K562 (cell line): ENCODE data around the gene WDR91. TPM values are rescaled to one million over a fixed set of nuclear protein-coding genes. Genes with fewer than 3 reads are reported as not detected.

ENCODE experiments used
- CREB1 ChIP-seq, 2 experiments: sonication (generic) in 1 of 2; formaldehyde crosslinking in 1 of 2; IDR thresholded peaks; 2 replicates each; pipeline versions ENCODE4 v1.6.1 to v1.8.0; 2012 to 2022; ENCODE audit warnings: inconsistent platforms in 1 of 2, mild to moderate bottlenecking in 1 of 2, missing genetic modification reagents in 1 of 2, moderate library complexity in 1 of 2
- ELF4 ChIP-seq: fragments of 450-650 bp; formaldehyde crosslinking; IDR thresholded peaks from 2 replicates; pipeline ENCODE4 v1.4.0; 2022; ENCODE audit warnings: missing genetic modification characterization
- ESRRB ChIP-seq: fragments of 250-450 bp; sonication (Bioruptor Pico); IDR thresholded peaks from 2 replicates; pipeline ENCODE4 v1.5.0; 2020; ENCODE audit warnings: mild to moderate bottlenecking, moderate library complexity, borderline replicate concordance
- FOXA3 ChIP-seq, 2 experiments: fragments of 450-650 bp in 1 of 2; sonication (generic) in 1 of 2; formaldehyde crosslinking; IDR thresholded peaks in 1 of 2; conservative IDR thresholded peaks in 1 of 2; 2 replicates each; pipeline versions ENCODE4 v1.4.0 to v1.8.0; 2020 to 2022; ENCODE audit warnings: mild to moderate bottlenecking in 2 of 2, missing genetic modification reagents in 1 of 2
- JUN ChIP-seq, 2 experiments: sonication (generic) in 1 of 2; formaldehyde crosslinking in 1 of 2; IDR thresholded peaks; 2 replicates each; pipeline versions ENCODE4 v1.6.1 to v1.8.0; 2012 to 2022; ENCODE audit warnings: borderline replicate concordance in 2 of 2, mild to moderate bottlenecking in 2 of 2, improper control_type of control experiment in 1 of 2, low read depth in 1 of 2, low read length in 1 of 2, missing genetic modification reagents in 1 of 2
- KLF13 ChIP-seq: fragments of 450-650 bp; IDR thresholded peaks from 2 replicates; pipeline ENCODE4 v1.6.1; 2016; ENCODE audit warnings: missing genetic modification characterization, low read depth, mild to moderate bottlenecking, missing compliant biosample characterization, moderate library complexity, borderline replicate concordance
- LCOR ChIP-seq: sonication (generic); formaldehyde crosslinking; IDR thresholded peaks from 2 replicates; pipeline ENCODE4 v1.8.0; 2022; ENCODE audit warnings: mild to moderate bottlenecking, missing genetic modification reagents
- NCOA4 ChIP-seq: fragments of 450-650 bp; IDR thresholded peaks from 2 replicates; pipeline ENCODE4 v1.6.1; 2018; ENCODE audit warnings: mild to moderate bottlenecking; ENCODE audit not compliant: partially characterized antibody
- OTX1 ChIP-seq: fragments of 450-650 bp; formaldehyde crosslinking; IDR thresholded peaks from 2 replicates; pipeline ENCODE4 v1.4.0; 2022; ENCODE audit warnings: mild to moderate bottlenecking
- PCBP1 ChIP-seq: fragments of 200-400 bp; formaldehyde crosslinking; IDR thresholded peaks from 2 replicates; pipeline ENCODE4 v1.6.1; 2018; ENCODE audit warnings: mild to moderate bottlenecking, low read depth, low read length; ENCODE audit not compliant: poor library complexity, severe bottlenecking
- PHB2 ChIP-seq: fragments of 450-650 bp; IDR thresholded peaks from 2 replicates; pipeline ENCODE4 v1.6.1; 2017; ENCODE audit warnings: low read depth
- PURB ChIP-seq: sonication (generic); formaldehyde crosslinking; IDR thresholded peaks from 2 replicates; pipeline ENCODE4 v1.9.0; 2021; ENCODE audit warnings: low read depth, mild to moderate bottlenecking, missing genetic modification reagents
- STAG1 ChIP-seq: sonication (generic); formaldehyde crosslinking; IDR thresholded peaks from 2 replicates; pipeline ENCODE4 v1.5.0; 2020; ENCODE audit warnings: missing genetic modification reagents, borderline replicate concordance
- TCF7L2 ChIP-seq: fragments of 150-350 bp; IDR thresholded peaks from 2 replicates; pipeline ENCODE4 v1.6.1; 2016; ENCODE audit warnings: low read depth, mild to moderate bottlenecking, low read length, moderate library complexity
- ZNF407 ChIP-seq: fragments of 450-650 bp; IDR thresholded peaks from 2 replicates; pipeline ENCODE4 v1.6.1; 2016; ENCODE audit warnings: low read depth
- polyA plus RNA-seq, 8 experiments: library from polyadenylated mRNA; depleted of rRNA in 4 of 8; stranded (reverse) in 5 of 8; unstranded in 3 of 8; fragments of >200 nt; fragmentation: Nextera tagmentation in 2 of 8; fragmentation: Illumina TruSeq in 1 of 8; extraction: Ambion mirVana in 2 of 8; extraction: Trizol in 1 of 8; gene quantifications; 2 replicates each; pipeline versions ENCODE4 v1.2.1 to v1.2.3, GENCODE V29; 2011 to 2014; ENCODE audit warnings: inconsistent platforms in 1 of 8, missing spikeins in 1 of 8
- total RNA-seq, 7 experiments: library from RNA; depleted of rRNA in 6 of 7; stranded (reverse); fragments of >200 nt in 6 of 7; fragmentation: Illumina TruSeq in 2 of 7; extraction: Trizol in 2 of 7; gene quantifications; 2 replicates each; pipeline versions ENCODE4 v1.2.1 to v1.2.3, GENCODE V29; 2011 to 2021; ENCODE audit warnings: low replicate concordance in 1 of 7
- TF ChIP-seq, protein P1 (sequence below): fragments of 450-650 bp; IDR thresholded peaks from 2 replicates; pipeline ENCODE4 v1.6.1; 2016; ENCODE audit warnings: mild to moderate bottlenecking

WDR91 gene
- total and polyA plus RNA-seq, 9 of the 15 experiments (the other 6 are each of a cell fraction or from before 2014, with no cell fraction given) = 1.9 to 18.2 (median 9.8) TPM

GRCh38 chr7:135160858-135161653, 50.3 kb downstream of the WDR91 start (continued):
- TF ChIP-seq NCOA4 (no peak), LCOR (CRISPR knock-in tag) (0 out of 2 replicates have a peak, but pooled peaks have one; percentile 52), ELF4 (CRISPR knock-in tag) (no peak), KLF13 (tag) (peak; percentile 17; the same call in 1 of the 2 replicates), JUN (IDR thresholded peaks at IDR 0.05; ENCODE audit: borderline replicate concordance, low read depth, low read length) (no peak), JUN (CRISPR knock-in tag; IDR thresholded peaks at IDR 0.05; ENCODE audit: borderline replicate concordance) (no peak), CREB1 (IDR thresholded peaks at IDR 0.05) (no peak), CREB1 (CRISPR knock-in tag; IDR thresholded peaks at IDR 0.05) (no peak), STAG1 (CRISPR knock-in tag) (no peak), TCF7L2 (no peak), ESRRB (CRISPR knock-in tag) (no peak), PCBP1 (no peak), PHB2 (no peak), ZNF407 (no peak), OTX1 (CRISPR knock-in tag) (no peak), FOXA3 (CRISPR knock-in tag; conservative IDR thresholded peaks at IDR 0.05 in 1 of 2, IDR thresholded peaks at IDR 0.05 in 1 of 2) (peak in 1 of 2 experiments; percentile 54; a peak in 1 of 4 replicates), PURB (no peak)
- TF ChIP-seq, protein P1, sequence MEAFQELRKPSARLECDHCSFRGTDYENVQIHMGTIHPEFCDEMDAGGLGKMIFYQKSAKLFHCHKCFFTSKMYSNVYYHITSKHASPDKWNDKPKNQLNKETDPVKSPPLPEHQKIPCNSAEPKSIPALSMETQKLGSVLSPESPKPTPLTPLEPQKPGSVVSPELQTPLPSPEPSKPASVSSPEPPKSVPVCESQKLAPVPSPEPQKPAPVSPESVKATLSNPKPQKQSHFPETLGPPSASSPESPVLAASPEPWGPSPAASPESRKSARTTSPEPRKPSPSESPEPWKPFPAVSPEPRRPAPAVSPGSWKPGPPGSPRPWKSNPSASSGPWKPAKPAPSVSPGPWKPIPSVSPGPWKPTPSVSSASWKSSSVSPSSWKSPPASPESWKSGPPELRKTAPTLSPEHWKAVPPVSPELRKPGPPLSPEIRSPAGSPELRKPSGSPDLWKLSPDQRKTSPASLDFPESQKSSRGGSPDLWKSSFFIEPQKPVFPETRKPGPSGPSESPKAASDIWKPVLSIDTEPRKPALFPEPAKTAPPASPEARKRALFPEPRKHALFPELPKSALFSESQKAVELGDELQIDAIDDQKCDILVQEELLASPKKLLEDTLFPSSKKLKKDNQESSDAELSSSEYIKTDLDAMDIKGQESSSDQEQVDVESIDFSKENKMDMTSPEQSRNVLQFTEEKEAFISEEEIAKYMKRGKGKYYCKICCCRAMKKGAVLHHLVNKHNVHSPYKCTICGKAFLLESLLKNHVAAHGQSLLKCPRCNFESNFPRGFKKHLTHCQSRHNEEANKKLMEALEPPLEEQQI = 0 out of 2 replicates have a peak, but pooled peaks have one; percentile 19
